ENCODE results near the gene DCUN1D5.
"Not testable (repeated sequence)": the region's sequence is repeated elsewhere in the genome, so short reads cannot be mapped to it uniquely, and the experiment has no call there.

The DCUN1D5 gene

GRCh38 chr11:103055221-103055890 lies 36.6 kb downstream of the DCUN1D5 start:
- DNase-seq (ENCODE audit: low read depth): peak; percentile 11

- no peak for DNase-seq (ENCODE audit: low read depth)
These were observed 38.0 kb downstream of the DCUN1D5 start for GRCh38 chr11:103053997-103054396.

GRCh38 chr11:103051981-103052380 lies 40.0 kb downstream of the DCUN1D5 start:
- DNase-seq (ENCODE audit: low read depth): no peak

GRCh38 chr11:103051151-103051801 lies 40.7 kb downstream of the DCUN1D5 start:
- DNase-seq (ENCODE audit: low read depth): no peak

- no peak for DNase-seq (ENCODE audit: low read depth)
These were observed 41.6 kb downstream of the DCUN1D5 start for GRCh38 chr11:103050351-103050750.

- DNase-seq (ENCODE audit: low read depth): no peak
These were observed 44.1 kb downstream of the DCUN1D5 start for GRCh38 chr11:103047837-103048236.

- DNase-seq (ENCODE audit: low read depth): no peak
These were observed 47.9 kb downstream of the DCUN1D5 start for GRCh38 chr11:103043826-103044678.

GRCh38 chr11:103042161-103042560 lies 49.8 kb downstream of the DCUN1D5 start:
- DNase-seq (ENCODE audit: low read depth): no peak

GRCh38 chr11:103035791-103036434 lies 56.0 kb downstream of the DCUN1D5 start:
- DNase-seq (ENCODE audit: low read depth): peak; percentile 57

- DNase-seq (ENCODE audit: low read depth): no peak
These were observed 56.7 kb downstream of the DCUN1D5 start for GRCh38 chr11:103035216-103035615.

- no peak for DNase-seq (ENCODE audit: low read depth)
These were observed 60.1 kb downstream of the DCUN1D5 start for GRCh38 chr11:103031834-103032233.

GRCh38 chr11:103029401-103029800 lies 62.6 kb downstream of the DCUN1D5 start:
- no peak for DNase-seq (ENCODE audit: low read depth)

GRCh38 chr11:103028304-103029020 lies 63.5 kb downstream of the DCUN1D5 start:
- DNase-seq (ENCODE audit: low read depth): not testable (repeated sequence)

GRCh38 chr11:103024086-103024485 lies 67.9 kb downstream of the DCUN1D5 start:
- DNase-seq (ENCODE audit: low read depth): no peak

GRCh38 chr11:103016031-103016430 lies 75.9 kb downstream of the DCUN1D5 start:
- no peak for DNase-seq (ENCODE audit: low read depth)

GRCh38 chr11:103013421-103013820 lies 78.5 kb downstream of the DCUN1D5 start:
- no peak for DNase-seq (ENCODE audit: low read depth)

Data from GM04503 (cell line).